Measurements from ENCODE around the gene OXNAD1. TPM values are rescaled to one million over a fixed set of nuclear protein-coding genes. Genes with fewer than 3 reads are reported as not detected.

Gene OXNAD1
- total RNA-seq, 2 donors from 2014 or later: 16.1 to 22.4 TPM

DNA sequence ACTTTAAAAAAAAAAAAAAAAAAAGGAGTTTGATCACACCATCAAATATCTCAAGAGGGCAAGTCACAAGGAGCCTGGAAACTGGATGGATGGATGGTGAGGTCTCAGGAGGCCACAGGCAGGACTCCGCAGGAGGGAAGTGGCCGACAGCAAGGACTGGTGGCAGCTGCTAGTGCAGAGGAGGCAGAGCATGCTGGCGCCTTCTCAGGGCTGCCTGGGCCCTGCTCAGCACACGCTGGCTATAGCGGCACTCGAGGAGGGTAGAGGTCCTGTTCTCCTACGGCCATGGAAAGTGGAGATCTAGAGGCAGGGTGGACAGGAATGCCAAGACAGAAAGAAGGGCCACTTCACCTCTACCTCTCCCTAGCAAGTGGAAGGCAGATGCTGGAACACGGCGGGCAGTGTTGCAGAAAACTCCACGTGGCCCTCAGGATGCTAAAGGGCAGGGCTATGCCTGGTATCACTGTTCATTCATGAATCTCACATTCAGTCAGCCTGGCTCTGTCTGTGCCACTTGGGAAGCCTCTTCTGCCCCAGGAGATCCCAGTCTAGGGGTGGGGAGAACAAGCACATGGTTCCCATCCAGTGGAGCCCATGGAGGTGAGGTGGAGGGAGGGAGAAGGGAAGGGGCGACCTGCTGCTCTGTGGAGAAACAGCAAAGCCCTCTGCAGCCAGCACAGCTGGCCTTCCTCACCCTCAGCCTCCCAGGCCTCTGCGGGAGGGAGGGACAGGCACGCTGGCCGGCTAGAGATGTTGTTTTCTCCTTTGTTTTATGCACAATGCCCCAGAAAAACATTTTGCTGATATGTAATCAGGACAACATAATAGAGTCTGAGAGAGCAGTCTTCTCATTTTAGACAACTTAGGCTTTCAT lies 71.0 kb downstream of the OXNAD1 start:
- Histone ChIP-seq H3K9me3 (ENCODE audit: control insufficient read depth, low read length) (peaks cover 19% of the 10 kb centered on the region), H3K4me1 (ENCODE audit: control insufficient read depth, insufficient read depth, low read length) (no peaks in the 10 kb centered on the region), H3K4me3 (ENCODE audit: low read length) (no peak overlapping the region), H3K36me3 (ENCODE audit: control insufficient read depth, insufficient read depth, low read length) (no peaks in the 10 kb centered on the region), H3K27me3 (ENCODE audit: control insufficient read depth, insufficient read depth, low read length, poor library complexity, severe bottlenecking) (no peaks in the 10 kb centered on the region), H3K27ac (ENCODE audit: low read depth, low read length) (peak overlapping the region; percentile 34), H3K9ac (ENCODE audit: extremely low read depth, low read length, poor library complexity, severe bottlenecking) (no peak overlapping the region)
- peaks cover 45% of the 10 kb centered on the region for H3K36me3 Mint-ChIP-seq (ENCODE audit: low read depth)
- DNase-seq: peak; percentile 24
- TF ChIP-seq, protein P1, sequence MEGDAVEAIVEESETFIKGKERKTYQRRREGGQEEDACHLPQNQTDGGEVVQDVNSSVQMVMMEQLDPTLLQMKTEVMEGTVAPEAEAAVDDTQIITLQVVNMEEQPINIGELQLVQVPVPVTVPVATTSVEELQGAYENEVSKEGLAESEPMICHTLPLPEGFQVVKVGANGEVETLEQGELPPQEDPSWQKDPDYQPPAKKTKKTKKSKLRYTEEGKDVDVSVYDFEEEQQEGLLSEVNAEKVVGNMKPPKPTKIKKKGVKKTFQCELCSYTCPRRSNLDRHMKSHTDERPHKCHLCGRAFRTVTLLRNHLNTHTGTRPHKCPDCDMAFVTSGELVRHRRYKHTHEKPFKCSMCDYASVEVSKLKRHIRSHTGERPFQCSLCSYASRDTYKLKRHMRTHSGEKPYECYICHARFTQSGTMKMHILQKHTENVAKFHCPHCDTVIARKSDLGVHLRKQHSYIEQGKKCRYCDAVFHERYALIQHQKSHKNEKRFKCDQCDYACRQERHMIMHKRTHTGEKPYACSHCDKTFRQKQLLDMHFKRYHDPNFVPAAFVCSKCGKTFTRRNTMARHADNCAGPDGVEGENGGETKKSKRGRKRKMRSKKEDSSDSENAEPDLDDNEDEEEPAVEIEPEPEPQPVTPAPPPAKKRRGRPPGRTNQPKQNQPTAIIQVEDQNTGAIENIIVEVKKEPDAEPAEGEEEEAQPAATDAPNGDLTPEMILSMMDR (conservative IDR thresholded peaks at IDR 0.05): no peak
- H3K4me1 Mint-ChIP-seq: no peaks in the 10 kb centered on the region
- H3K27ac Mint-ChIP-seq: no peak overlapping the region
- no peaks in the 10 kb centered on the region for H3K27me3 Mint-ChIP-seq (ENCODE audit: insufficient read depth)
- WGBS, 2 experiments (ENCODE audit: insufficient coverage in 1 of 2, insufficient read length in 1 of 2): 75 to 88% methylated on average over 6 to 14 of the region's 14 CpGs
- peaks cover 21% of the 10 kb centered on the region for H3K9me3 Mint-ChIP-seq
- no peak overlapping the region for H3K4me3 Mint-ChIP-seq

DNA sequence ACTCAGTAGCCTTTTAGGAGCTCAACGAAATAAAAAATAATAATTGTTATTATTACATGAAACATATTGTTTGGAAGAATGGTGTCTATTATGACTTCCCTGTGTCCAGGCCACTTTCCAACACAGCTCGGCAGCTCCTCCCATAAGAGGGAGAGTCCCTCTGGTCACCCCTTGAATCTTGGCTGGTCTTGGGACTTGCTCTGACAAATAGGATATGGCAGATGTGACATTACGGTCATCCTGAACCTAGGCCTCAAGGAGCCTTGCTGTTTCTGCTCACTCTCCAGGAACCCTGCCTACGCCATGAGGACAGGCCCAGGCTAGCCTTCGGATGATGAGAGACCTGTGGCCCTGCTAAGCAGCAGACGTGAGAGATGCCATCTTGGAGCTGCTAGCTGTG lies 71.8 kb downstream of the OXNAD1 start:
- Histone ChIP-seq H3K27me3 (ENCODE audit: control insufficient read depth, insufficient read depth, low read length, poor library complexity, severe bottlenecking) (no peaks in the 10 kb centered on the region), H3K36me3 (ENCODE audit: control insufficient read depth, insufficient read depth, low read length) (no peaks in the 10 kb centered on the region), H3K9me3 (ENCODE audit: control insufficient read depth, low read length) (peaks cover 10% of the 10 kb centered on the region), H3K4me3 (ENCODE audit: low read length) (no peak overlapping the region), H3K9ac (ENCODE audit: extremely low read depth, low read length, poor library complexity, severe bottlenecking) (no peak overlapping the region), H3K27ac (ENCODE audit: low read depth, low read length) (no peak overlapping the region), H3K4me1 (ENCODE audit: control insufficient read depth, insufficient read depth, low read length) (no peaks in the 10 kb centered on the region)
- Mint-ChIP-seq H3K27me3 (ENCODE audit: insufficient read depth) (no peaks in the 10 kb centered on the region), H3K4me3 (no peak overlapping the region), H3K4me1 (no peaks in the 10 kb centered on the region), H3K9me3 (peaks cover 13% of the 10 kb centered on the region), H3K36me3 (ENCODE audit: low read depth) (peaks cover 38% of the 10 kb centered on the region), H3K27ac (no peak overlapping the region)
- peak; percentile 25 for DNase-seq
- WGBS, 2 experiments (ENCODE audit: insufficient coverage in 1 of 2, insufficient read length in 1 of 2): 86 to 97% methylated on average over 4 to 5 of the region's 6 CpGs
- TF ChIP-seq, protein P1 (conservative IDR thresholded peaks at IDR 0.05): no peak

DNA sequence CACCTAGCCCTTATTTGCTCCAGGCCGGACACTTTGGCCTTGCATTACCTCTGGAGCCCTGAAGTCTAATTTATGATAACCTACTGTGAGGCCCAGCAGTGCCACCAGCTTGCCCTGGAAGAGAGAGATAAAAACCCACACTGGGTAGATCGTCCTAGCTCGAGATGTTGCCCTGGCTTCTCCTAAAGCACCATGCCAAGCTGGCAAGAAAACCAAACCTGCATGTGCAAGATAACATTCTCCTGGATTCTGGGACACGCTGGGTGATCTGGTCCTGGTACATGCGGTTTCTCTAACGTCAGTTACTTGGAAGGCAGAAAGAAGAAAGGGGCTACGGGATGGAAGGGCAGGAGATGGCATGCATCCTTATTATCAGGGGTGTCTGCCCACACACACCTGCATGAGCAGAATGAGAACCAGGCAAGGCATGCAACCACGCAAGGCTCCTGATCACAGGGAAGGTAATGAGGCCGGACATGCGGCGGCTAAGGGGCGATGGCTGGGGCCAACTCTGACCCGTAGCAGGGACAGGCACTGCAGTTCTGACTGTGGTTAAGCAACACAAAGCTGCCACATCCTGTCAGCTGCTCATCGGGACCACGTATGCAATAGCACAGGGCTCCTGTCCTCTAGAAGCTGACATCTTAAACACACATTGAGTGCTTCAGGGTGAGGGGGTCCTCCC lies 73.0 kb downstream of the OXNAD1 start:
- Mint-ChIP-seq H3K36me3 (ENCODE audit: low read depth) (peaks cover 27% of the 10 kb centered on the region), H3K27ac (no peak overlapping the region), H3K4me1 (no peaks in the 10 kb centered on the region), H3K4me3 (no peak overlapping the region), H3K27me3 (ENCODE audit: insufficient read depth) (no peaks in the 10 kb centered on the region), H3K9me3 (peaks cover 8% of the 10 kb centered on the region)
- Histone ChIP-seq H3K9ac (ENCODE audit: extremely low read depth, low read length, poor library complexity, severe bottlenecking) (no peak overlapping the region), H3K4me3 (ENCODE audit: low read length) (no peak overlapping the region), H3K4me1 (ENCODE audit: control insufficient read depth, insufficient read depth, low read length) (no peaks in the 10 kb centered on the region), H3K36me3 (ENCODE audit: control insufficient read depth, insufficient read depth, low read length) (no peaks in the 10 kb centered on the region), H3K27ac (ENCODE audit: low read depth, low read length) (no peak overlapping the region), H3K9me3 (ENCODE audit: control insufficient read depth, low read length) (peaks cover 7% of the 10 kb centered on the region), H3K27me3 (ENCODE audit: control insufficient read depth, insufficient read depth, low read length, poor library complexity, severe bottlenecking) (no peaks in the 10 kb centered on the region)
- TF ChIP-seq, protein P1 (conservative IDR thresholded peaks at IDR 0.05): no peak
- DNase-seq: peak; percentile 32
- whole genome bisulfite sequencing, 2 experiments (ENCODE audit: insufficient coverage in 1 of 2, insufficient read length in 1 of 2): 93 to 97% methylated on average over 14 to 15 of the region's 15 CpGs
